ENCODE results near the gene PIGS.

PIGS gene

GRCh38 chr17:28550858-28551257, 20.5 kb downstream of the PIGS start:
- DNase-seq (ENCODE audit: low read depth): no peak

- DNase-seq (ENCODE audit: low read depth): no peak
Measured at GRCh38 chr17:28549236-28550132, 21.8 kb downstream of the PIGS start.

- no peak for DNase-seq (ENCODE audit: low read depth)
Measured at GRCh38 chr17:28548417-28549130, 22.8 kb downstream of the PIGS start.

GRCh38 chr17:28547623-28548416, 23.5 kb downstream of the PIGS start:
- peak; percentile 44 for DNase-seq (ENCODE audit: low read depth)

- no peak for DNase-seq (ENCODE audit: low read depth)
Measured at GRCh38 chr17:28547096-28547622, 24.2 kb downstream of the PIGS start.

- DNase-seq (ENCODE audit: low read depth): no peak
Measured at GRCh38 chr17:28545787-28546415, 25.4 kb downstream of the PIGS start.

- no peak for DNase-seq (ENCODE audit: low read depth)
Measured at GRCh38 chr17:28545141-28545503, 26.2 kb downstream of the PIGS start.

GRCh38 chr17:28544402-28545140, 26.8 kb downstream of the PIGS start:
- DNase-seq (ENCODE audit: low read depth): no peak

GRCh38 chr17:28541439-28541838, 29.9 kb downstream of the PIGS start:
- DNase-seq (ENCODE audit: low read depth): no peak

- no peak for DNase-seq (ENCODE audit: low read depth)
Measured at GRCh38 chr17:28540231-28540630, 31.1 kb downstream of the PIGS start.

GRCh38 chr17:28538296-28538895, 32.9 kb downstream of the PIGS start:
- DNase-seq (ENCODE audit: low read depth): no peak

- no peak for DNase-seq (ENCODE audit: low read depth)
Measured at GRCh38 chr17:28537219-28537610, 34.1 kb downstream of the PIGS start.

GRCh38 chr17:28536532-28537218, 34.6 kb downstream of the PIGS start:
- DNase-seq (ENCODE audit: low read depth): no peak

- no peak for DNase-seq (ENCODE audit: low read depth)
Measured at GRCh38 chr17:28534740-28535375, 36.5 kb downstream of the PIGS start.

GRCh38 chr17:28533091-28533807, 38.1 kb downstream of the PIGS start:
- no peak for DNase-seq (ENCODE audit: low read depth)

GRCh38 chr17:28532050-28532960, 39.0 kb downstream of the PIGS start:
- no peak for DNase-seq (ENCODE audit: low read depth)

- no peak for DNase-seq (ENCODE audit: low read depth)
Measured at GRCh38 chr17:28530926-28531325, 40.4 kb downstream of the PIGS start.

GRCh38 chr17:28530250-28530649, 41.1 kb downstream of the PIGS start:
- no peak for DNase-seq (ENCODE audit: low read depth)

All from stromal cell of bone marrow (primary cell).